Gastroesophageal sphincter (tissue), 3 donors: ENCODE measurements around the gene BPIFA1.

Source experiments
- POLR2A ChIP-seq, 2 donors: fragments of 450-650 bp; IDR thresholded peaks; one replicate each; pipeline ENCODE4 v1.6.1; 2017; ENCODE audit warnings: antibody characterized with exemption in 2 of 2, mild to moderate bottlenecking in 2 of 2, moderate library complexity in 1 of 2
- TF ChIP-seq, protein P1 (sequence below), 4 experiments: fragments of 200-600 bp in 2 of 4; fragments of 450-650 bp in 2 of 4; sonication (generic) in 1 of 4; IDR thresholded peaks; one replicate each; pipeline ENCODE4 v1.5.1; 2017 to 2019; ENCODE audit warnings: antibody characterized with exemption in 4 of 4, mild to moderate bottlenecking in 2 of 4, moderate library complexity in 2 of 4

DNA sequence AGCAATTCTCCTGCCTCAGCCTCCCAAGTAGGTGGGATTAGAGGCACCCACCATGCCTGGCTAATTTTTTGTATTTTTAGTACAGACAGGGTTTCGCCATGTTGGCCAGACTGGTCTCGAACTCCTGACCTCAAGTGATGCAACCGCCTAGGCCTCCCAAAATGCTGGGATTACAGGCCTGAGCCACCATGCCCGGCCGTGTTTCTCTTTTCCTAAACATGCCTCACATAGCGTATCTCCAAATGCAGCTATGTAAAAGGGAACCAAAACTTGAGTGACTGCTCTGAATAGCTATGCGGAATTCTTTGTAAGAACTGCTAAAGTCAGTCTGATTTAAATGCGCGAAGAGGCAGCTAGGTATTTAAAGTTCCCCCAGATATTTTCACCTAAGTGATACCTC is 47.4 kb upstream of the BPIFA1 start:
- no peak for TF ChIP-seq POLR2A (IDR thresholded peaks at IDR 0.05)
- TF ChIP-seq, protein P1, sequence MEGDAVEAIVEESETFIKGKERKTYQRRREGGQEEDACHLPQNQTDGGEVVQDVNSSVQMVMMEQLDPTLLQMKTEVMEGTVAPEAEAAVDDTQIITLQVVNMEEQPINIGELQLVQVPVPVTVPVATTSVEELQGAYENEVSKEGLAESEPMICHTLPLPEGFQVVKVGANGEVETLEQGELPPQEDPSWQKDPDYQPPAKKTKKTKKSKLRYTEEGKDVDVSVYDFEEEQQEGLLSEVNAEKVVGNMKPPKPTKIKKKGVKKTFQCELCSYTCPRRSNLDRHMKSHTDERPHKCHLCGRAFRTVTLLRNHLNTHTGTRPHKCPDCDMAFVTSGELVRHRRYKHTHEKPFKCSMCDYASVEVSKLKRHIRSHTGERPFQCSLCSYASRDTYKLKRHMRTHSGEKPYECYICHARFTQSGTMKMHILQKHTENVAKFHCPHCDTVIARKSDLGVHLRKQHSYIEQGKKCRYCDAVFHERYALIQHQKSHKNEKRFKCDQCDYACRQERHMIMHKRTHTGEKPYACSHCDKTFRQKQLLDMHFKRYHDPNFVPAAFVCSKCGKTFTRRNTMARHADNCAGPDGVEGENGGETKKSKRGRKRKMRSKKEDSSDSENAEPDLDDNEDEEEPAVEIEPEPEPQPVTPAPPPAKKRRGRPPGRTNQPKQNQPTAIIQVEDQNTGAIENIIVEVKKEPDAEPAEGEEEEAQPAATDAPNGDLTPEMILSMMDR (IDR thresholded peaks at IDR 0.05): no peak
